Raji (cell line): ENCODE results near the gene MYPOP.

ENCODE experiments used
- POLR2A ChIP-seq: IDR thresholded peaks from 2 replicates; pipeline ENCODE4 v1.6.1; 2011; ENCODE audit warnings: low read depth, low read length, control low read depth; ENCODE audit not compliant: insufficient read depth

Gene MYPOP

DNA sequence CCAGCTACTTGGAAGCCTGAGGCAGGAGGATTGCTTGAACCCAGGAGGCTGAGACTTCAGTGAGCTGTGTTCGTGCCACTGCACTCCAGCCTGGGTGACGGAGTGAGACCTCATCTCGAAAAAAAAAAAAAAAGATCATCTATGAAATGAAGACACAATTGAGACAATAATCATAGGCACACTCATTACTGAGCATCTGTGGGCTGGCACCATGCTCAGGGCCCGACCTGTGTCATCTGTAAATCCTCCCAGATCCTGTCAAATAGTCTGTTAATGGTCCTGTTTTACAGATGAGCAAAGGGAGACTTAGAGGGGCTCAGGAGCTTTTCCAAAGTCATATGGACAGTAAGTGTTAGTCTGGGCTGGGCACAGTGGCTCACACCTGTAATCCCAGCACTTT lies 16.3 kb upstream of the MYPOP start:
- no peak for TF ChIP-seq POLR2A

DNA sequence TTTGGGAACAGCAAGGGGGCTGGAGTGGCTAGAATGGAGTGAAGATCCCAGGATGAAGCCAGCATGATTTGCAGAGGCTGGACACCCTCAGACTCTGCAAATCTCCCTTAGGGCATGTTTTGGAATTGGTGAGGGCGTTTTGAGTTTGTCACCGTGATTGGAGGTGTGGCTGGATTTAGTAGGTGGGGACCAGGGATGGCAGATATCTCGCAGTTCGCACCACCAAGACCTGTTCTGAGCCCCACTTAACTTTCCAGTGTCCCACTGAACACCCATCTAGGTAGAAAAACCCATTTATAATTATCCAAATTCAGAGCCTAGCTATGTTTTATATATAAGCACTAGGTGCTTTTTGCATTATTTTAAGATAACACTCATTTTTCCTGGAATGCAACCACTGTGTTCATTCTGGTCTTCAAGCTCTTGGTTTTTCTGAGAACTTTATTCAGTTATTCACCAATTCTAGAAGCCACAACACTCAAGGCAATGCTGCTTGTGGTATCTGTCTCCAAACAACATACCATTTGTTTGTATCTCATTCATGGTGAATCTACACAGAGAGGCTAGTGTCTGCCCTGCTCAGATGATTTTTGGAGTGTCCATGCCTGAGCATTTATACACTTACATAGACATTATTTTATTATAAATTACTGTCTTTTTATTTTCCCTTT lies 15.1 kb upstream of the MYPOP start:
- TF ChIP-seq POLR2A, result no peak

DNA sequence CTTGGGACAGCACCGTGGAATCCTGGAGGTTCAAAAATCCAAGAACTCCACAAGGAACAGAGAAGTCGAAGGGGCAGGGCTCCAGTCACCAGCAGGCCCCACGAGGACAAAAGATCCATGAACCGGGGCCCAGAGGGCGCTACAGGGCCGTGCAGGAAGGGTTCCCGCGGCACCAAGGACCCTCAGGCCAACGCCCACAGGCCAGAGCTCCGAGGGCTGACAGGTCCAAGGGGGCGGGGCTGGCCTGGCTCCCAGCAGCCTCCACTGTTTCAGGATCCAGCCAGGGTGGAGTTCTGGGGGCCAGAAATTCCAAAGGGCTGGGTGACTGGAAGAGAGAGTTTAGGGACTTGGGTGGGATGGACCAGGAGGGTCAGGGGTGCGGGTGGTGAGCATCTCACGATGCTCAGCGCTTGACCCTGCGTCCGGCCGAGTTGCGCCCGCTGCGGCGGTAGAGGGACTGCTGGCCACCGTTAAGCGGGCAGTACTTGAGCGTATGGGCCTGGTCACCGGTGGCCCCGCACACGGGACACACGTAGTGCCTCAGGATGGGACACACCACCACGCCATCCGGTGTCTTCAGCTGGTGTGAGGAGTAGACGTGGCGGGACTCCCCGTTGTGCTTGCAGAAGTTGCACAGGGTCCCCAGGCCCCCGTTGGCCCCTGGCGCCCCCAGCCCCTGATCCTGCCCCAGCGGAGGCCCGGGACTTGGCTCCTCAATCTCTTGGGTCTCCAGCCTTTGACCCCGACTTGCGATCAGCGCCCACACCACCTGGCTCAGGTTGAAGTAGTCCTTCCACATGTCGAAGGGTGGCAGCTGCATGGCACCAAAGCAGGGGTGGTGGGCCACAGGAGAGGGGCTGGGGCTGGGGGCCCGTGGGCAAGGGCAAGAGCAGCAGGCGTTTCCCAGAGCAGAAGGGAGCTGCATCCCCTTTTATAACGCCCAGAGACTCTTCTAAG lies 11.7 kb upstream of the MYPOP start, which contains the start of gene NANOS2:
Gene NANOS2, minus strand, starts transcription at position 905 of the 957 bp plus-strand sequence. Its CDS starts 85 bp downstream, at position 820.
- TF ChIP-seq POLR2A, result no peak

DNA sequence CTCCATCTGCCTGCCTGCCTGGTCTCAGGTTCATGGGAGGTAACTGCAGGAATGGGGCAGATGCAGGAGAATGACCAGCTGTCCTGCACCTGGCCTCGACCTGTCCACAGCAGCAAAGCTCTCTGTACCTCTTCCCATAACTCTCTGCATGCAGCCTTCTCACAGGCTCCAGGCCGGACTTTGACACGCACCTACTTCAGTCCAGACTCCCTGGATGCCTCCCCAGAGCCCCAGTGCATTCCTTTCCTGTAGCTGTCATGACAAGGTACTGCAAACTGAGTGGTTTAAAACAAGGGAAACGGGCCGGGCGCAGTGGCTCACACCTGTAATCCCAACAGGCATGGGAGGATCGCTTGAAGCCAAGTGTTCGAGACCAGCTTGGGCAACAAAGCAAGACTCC lies 8.9 kb upstream of the MYPOP start:
- TF ChIP-seq POLR2A, result no peak

DNA sequence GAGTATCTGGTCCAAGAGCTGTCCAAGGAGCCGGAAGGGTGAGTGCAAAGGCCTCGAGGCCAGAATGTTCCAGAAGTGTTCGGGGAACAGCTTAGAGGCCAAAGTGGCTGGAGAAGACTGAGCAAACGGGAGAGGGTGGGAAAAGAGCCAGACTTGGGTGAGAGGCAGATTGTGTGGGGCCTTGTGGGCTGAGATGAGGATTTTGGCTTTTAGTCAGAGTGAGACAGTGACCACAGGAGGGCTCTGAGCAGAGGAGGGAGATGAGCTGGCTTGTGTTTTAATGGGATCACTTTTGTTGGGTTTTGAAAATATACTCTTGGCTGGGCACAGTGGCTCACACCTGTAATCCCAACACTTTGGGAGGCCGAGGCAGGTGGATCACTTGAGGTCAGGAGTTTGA lies 6.5 kb upstream of the MYPOP start:
- TF ChIP-seq POLR2A, result no peak

DNA sequence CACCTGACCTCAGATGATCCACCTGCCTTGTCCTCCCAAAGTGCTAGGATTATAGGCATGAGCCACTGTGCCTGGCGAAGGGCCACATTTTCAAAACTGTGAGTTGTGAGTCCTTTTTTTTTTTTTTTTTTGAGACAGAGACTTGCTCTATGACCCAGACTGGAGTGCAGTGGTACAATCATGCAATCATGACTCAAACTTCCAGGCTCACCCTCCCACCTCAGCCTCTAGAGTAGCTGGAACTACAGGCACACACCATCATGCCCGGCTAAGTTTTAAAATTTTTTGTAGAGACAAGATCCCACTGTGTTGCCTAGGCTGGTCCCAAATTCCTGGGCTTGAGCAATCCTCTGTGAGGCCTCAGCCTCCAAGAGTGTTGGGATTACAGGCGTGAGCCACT lies 3.8 kb upstream of the MYPOP start:
- TF ChIP-seq POLR2A, result no peak

DNA sequence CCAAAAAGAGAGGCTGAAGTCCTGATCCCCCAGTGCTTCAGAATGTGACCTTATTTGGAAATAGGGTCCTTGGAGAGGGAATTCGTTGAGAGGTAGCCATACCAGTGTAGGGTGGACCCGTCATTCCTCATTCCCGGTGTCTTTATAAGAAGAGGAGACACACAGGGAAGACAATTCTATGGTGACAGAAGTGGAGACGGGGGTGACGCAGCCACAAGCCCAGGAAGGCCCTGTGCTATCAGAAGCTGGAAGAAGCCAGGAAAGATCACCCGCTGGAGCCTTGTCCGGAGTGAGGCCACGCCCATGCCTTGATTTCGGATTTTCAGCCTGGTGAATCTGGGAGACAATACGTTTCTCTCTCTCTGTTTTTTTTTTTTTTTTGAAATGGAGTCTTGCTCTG lies 2.6 kb upstream of the MYPOP start:
- TF ChIP-seq POLR2A, result no peak

DNA sequence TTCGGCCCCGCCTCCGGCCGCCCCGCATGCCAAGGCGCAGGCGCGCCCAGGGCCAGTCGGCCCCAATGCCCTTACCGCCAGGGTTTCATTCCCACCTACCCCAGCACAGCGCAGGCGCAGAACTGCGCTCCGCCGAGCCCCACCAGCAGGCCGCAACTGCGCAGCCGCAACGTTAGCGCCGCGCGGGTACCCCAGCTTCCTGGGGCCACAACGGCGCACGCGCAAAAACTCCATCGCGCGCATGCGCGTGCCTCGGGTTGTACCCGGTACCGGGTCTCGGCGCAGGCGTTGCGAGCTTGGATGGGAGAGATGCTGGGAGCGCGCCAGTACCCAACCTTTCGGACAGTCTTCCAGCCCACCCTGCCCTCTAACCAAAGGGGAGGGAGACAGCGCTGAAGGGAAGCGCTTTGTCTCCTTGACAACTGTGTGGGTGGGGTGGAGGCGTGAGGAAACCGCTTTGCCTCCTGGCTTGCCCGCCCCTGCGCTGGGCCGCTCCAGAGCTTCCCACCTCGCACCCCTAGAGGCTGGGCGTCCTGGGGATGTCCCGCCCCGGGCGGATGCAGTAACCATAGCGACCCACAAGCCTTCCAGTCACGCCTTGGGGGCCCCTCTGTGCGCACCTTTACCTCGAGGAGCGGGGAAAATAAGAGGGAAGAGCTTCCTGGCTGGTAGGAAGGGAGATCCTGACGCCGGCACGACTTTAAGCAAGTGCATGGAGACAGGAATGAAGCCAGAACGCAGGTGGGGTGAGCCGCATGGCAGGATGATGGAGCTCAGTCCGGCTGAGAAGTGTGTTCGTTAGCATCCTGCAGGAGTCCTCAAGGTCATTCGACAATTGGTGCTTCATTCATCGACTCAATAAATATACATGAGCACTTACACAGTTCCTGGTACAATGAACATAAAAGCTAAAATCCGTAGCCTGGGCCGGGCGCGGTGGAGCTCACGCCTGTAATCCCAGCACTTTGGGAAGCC lies 525 bp upstream of the MYPOP start:
- TF ChIP-seq POLR2A, result peak; percentile 98

DNA sequence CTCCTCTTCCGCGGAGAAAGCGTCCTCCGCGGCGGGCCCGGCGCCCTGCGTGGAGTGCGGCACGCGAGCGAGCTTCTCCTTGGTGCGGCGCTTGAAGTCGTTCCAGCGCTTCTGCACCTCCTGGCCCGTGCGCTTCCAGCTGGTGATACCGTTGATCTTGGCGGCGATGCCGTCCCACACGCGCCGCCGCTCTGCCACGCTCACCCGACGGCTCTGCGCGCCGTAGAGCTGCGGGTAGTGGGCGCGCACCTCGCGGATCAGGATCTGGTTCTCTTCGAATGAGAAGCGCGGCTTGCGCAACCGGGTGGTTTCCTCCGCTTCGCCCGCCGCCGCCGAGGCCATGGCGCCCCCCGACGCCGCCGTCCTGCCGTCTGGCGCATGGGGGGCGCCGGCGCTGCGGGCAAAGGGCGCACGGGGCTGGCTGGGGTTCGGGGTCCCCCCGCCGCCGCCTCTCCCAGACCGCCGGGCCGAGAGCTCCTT lies 941 bp downstream of the MYPOP start:
- TF ChIP-seq POLR2A, result no peak

DNA sequence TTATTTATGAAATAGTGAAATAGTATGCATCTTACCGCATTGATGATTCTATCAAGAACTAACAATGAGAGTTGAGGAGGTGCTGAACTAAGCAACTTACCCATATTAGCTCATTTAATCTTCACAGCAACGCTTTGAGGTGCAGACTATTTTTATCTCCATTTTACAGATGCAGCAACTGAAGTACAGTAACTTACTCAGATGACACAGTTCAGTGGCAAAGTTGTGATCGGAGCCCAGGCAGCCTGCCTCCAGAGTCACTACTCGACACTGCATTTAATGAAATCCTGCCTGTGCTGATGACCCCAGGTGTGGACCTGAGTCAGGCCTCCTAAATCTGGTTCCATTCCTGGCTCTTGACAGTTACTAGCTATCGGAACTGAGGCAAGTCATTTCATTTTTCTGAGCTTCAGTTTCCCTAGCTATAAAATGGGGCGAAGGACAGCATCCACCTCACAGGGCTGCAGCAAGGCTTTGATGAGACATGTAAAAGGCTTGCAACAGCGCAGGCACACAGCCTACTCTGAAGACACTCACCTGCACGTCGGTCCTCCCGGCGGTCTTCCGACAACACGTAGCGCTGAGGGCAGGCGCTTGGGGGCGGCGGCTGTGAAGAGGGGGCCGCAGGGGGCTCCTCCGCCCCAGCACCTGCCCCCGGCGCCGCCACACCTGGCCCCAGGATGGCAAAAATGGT lies 1.5 kb downstream of the MYPOP start:
- no peak for TF ChIP-seq POLR2A

DNA sequence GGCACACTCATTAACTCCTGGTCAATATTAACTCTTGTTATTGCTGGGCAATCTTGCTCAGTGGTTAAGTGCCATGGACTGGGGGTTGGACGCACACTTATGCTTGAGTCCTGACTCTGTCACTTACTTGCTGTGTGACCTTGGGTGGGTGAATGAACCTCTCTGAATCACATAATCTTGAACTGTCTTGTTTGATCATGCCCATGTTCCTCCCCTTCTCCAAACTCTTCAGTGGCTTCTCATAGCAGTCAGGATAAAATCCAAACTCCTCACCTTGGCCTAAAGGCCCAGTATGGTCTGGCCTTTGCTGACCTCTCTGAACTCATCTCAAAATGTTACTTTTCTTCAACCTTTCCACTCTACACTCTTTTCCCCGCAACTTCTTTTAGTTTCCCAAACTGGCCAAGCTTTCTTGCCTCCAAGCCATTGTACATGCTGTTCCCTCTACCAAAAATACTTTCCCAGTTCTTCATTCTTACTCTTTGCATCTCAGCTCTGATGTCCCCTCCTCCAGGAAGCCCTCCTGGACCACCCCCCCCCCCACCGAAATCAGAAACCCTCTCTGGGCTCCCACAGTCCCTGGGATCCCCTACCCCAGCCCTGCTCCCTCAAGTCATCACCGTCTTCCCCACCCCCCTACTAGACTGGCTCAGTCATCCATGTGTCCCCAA lies 2.4 kb downstream of the MYPOP start:
- no peak for TF ChIP-seq POLR2A

DNA sequence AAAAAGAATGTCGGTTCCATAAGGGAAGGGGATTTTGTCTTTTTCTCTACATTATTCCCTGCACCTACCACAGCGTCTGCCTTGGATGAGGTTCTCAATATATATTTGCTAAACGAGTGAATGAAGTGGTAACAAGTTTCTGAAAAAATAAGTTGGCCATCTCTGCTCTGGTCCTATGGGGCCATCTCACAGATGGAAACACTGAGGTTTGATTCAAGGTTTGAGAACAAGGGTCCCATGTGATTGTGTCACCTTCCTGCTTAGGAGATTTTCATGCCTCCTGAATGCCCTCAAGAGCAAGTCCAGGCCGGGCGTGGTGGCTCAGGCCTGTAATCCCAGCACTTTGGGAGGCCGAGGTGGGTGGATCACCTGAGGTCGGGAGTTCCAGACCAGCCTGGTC lies 3.2 kb downstream of the MYPOP start:
- TF ChIP-seq POLR2A, result no peak

DNA sequence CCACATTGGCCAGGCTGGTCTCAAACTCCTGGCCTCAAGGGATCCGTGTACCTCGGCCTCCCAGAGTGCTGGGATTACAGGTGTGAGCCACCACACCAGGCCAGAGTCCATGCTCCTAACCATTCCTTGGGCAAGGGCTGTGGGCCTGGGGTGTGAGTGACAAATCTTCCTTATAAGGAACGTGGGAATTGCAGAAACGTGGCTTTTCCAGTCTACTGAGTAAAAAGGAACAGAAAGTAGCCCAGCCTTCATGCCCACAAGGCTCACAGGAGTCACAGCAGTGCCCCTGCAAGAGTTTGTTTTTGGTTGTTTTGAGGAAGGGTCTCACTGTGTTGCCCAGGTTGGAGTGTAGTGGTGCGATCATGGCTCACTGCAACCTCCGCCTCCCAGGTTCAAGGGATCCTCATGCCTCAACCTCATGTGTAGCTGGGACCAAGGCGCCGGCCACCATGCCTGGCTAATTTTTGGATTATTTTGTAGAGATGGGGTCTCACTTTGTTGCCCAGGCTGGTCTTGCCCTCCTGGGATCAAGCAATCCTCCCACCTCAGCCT lies 5.1 kb downstream of the MYPOP start:
- no peak for TF ChIP-seq POLR2A
